GM21528 (cell line): ENCODE measurements around the gene ZNF3.

Experiments
- ATAC-seq: cut with Tn5 transposase; IDR thresholded peaks from one replicate; pipeline ENCODE4 v1.9.1; 2021; ENCODE audit warnings: mild to moderate bottlenecking, moderate library complexity; ENCODE audit not compliant: unreplicated experiment, low FRiP score

ZNF3 gene

DNA sequence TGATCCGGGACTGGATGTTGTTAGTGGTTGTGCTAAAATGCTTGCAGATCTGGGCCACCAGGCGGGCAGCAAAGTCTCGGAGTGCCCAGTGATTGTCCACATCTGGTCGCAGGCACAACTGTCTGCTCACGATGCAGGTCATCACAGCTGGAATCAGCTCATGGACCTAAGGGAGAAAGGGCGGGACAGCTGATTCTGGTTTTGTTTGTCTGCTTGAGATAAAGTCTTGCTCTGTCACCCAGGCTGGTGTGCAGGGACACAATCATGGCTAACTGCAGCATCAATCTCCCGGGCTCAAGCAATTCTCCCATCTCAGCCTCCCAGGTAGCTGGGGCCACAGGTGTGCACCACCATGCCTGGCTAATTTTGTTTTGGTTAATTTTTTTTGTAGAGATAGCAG is 29.6 kb upstream of the ZNF3 start:
- ATAC-seq: no peak

GRCh38 chr7:100109521-100110163 is 28.1 kb upstream of the ZNF3 start:
- no peak for ATAC-seq

DNA sequence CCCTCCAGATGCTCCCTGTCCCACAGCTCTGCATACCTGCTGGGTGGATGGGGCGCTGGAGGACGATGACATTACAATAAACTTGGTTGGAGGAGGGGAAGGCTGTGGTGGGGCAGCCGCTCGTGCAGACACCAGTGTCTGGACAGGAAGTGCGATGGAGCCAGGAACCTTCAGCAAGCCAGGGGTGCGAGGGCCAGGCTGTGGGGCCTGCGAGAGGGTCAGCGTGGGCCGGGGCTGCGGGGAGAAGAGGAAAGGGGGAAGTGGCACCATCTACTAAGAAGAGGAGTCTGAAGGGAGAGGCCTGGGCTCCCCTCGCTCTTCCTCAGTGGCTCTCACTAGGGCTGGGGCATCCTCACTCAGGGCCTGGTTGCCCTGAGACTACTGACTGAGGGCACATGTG is 26.4 kb upstream of the ZNF3 start:
- no peak for ATAC-seq

- no peak for ATAC-seq
These were observed 25.7 kb upstream of the ZNF3 start for GRCh38 chr7:100107125-100107737.

DNA sequence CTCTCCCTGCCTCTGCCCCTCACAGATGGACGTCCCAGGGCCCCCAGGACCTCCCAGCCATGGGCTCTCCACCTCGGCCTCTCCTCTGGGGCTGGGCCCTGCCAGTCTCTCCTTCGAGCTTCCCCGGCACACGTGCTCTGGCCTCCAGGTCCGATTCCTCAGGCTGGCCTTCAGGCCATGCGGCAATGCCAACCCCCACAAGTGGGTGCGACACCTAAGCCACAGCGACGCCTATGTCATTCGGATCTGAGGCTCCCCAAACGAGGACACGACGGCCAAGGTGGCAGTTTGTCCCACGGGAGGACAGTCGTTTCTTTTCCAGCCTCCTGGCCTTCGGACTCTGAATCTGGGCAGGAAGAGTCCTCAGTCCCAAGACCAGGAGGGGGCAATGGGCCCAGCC is 25.1 kb upstream of the ZNF3 start:
- no peak for ATAC-seq

DNA sequence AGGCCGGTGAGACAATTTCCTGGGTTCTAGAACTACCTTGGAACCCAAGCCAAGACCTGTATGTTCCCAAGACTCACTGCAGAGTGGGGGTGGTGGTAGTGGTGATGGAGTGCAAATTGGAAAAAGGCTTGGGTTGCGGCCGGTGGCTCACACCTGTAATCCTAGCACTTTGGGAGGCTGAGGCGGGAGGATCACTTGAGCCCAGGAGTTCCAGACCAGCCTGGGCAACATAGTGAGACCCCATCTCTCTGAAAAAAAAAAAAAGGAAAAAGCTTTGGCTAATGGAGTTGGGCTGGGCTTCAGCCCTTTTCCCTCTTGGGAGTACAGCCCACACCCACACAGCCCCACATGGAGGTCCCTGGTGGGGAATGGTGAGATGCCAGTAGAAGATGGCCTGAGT is 24.0 kb upstream of the ZNF3 start:
- no peak for ATAC-seq

GRCh38 chr7:100102950-100103840 is 21.7 kb upstream of the ZNF3 start:
- ATAC-seq: no peak

- ATAC-seq: peak; percentile 80
These were observed 19.7 kb upstream of the ZNF3 start, which contains the start of the genes AP4M1 and MCM7 for GRCh38 chr7:100101016-100101862. Gene AP4M1 (plus strand): TSS chr7:100101643. CDS start chr7:100101715, 72 bp downstream. Gene MCM7 (minus strand): TSS chr7:100101397. CDS start chr7:100101294, 103 bp downstream.

DNA sequence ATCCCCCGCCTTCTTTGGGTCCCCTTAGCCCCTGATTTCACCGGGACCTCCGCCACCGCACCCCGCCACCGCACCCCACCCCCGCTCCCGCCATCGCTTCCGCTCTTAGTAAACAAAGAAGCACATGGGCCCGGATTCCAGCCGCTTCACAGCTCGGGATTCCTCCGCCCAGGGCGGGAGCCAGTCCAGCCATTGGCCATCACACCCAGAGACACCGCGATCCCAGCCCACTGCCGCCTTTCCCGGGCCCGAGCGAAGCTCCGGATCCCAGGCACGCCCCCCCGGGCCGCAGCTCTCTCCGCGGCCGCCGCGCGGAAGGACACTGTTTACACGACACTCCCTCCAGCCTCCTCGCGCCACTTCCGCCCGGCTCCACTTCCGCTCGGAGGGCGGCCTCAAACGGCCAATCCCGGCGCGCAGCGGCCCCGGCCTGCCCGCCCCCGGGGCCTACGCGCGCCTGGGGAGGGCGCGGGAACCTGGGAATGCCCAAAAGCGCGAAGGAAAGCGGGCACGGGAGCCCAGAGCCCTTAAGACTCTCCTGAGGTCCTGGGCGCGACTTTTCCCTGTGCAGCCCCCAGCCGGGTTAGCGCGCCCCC is 19.0 kb upstream of the ZNF3 start:
- ATAC-seq: peak; percentile 73

DNA sequence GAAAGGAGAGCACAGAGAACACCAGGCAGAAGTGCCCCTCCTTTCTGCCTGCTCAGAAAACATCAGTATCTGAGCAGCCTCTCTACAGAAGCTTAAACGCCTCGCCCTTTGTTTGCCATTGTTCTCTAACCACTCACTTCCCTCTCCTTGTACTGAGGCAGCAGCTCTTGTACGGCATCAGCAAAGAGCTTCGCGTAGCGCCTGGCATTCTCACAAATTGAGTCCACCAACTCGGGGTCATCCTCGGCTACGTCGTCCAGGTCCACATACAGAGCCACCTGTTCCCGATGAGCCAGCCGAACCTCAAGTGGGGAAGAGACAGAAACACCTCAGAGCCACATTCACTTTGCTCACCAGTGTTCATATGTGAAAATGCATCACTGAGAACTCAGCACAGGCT is 17.9 kb upstream of the ZNF3 start:
- no peak for ATAC-seq

GRCh38 chr7:100098913-100099312 is 17.4 kb upstream of the ZNF3 start:
- ATAC-seq: no peak

DNA sequence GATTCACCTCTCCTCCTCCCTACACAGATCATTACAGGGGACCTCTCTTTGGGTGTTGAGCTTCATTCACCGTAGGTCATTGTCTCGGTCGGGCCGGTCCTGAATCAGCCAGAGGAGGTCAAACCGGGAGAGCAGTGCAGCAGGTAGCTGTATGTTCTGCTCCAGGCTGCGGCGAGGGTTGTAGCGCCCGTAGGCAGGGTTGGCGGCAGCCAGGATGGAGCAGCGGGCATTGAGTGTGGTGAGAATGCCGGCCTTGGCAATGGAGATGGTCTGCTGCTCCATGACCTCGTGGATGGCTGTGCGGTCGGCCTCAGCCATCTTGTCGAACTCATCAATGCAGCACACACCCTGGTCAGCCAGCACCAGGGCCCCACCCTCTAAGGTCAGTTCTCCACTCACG is 14.2 kb upstream of the ZNF3 start:
- ATAC-seq: no peak

GRCh38 chr7:100095289-100095688 is 13.8 kb upstream of the ZNF3 start:
- no peak for ATAC-seq

- ATAC-seq: no peak
These were observed 12.5 kb upstream of the ZNF3 start for GRCh38 chr7:100093925-100094486.

DNA sequence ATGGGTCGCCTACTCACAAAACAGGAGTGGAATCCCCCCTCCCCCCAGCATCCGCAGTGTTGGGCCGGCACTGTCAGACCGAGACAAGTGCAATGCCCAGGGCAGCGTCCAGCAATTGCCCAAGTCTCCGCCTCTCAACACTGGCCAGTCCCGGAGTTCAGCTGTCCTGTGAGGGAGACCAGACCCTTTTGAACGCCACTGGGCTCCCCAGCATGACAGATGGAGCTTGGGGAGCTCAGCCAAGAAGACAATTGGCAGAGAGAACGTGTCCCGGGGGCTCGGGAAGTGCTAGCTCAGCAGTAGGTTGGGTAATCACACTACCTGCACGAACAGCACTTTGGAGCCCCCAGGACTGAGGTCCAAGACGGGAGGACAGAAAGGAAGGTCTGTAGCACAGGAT is 12.0 kb upstream of the ZNF3 start:
- ATAC-seq: no peak

GRCh38 chr7:100093054-100093453 is 11.5 kb upstream of the ZNF3 start:
- no peak for ATAC-seq

DNA sequence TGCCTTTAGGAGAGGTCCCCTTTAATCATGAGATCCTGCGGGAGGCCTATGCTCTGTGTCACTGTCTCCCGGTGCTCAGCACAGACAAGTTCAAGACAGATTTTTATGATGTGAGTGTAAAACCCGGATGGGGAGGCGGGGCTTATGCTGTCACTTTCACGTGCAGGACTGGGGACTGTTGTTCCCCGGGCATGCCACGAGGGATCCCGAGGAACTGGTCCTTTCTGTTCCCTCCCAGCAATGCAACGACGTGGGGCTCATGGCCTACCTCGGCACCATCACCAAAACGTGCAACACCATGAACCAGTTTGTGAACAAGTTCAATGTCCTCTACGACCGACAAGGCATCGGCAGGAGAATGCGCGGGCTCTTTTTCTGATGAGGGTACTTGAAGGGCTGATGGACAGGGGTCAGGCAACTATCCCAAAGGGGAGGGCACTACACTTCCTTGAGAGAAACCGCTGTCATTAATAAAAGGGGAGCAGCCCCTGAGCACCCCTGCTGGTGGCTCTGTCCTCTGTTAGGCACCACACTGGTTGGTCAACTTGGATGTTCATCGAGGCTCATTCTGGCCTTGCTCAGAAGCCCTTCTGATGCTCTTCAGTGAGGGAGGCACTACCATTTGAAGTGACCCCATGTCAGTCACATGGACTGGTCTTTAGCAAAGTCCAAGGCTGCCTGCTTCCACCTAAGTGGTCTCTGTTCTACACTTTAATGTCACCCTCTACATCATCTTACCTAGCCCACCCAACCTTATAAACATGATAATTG is 10.1 kb upstream of the ZNF3 start:
- no peak for ATAC-seq

DNA sequence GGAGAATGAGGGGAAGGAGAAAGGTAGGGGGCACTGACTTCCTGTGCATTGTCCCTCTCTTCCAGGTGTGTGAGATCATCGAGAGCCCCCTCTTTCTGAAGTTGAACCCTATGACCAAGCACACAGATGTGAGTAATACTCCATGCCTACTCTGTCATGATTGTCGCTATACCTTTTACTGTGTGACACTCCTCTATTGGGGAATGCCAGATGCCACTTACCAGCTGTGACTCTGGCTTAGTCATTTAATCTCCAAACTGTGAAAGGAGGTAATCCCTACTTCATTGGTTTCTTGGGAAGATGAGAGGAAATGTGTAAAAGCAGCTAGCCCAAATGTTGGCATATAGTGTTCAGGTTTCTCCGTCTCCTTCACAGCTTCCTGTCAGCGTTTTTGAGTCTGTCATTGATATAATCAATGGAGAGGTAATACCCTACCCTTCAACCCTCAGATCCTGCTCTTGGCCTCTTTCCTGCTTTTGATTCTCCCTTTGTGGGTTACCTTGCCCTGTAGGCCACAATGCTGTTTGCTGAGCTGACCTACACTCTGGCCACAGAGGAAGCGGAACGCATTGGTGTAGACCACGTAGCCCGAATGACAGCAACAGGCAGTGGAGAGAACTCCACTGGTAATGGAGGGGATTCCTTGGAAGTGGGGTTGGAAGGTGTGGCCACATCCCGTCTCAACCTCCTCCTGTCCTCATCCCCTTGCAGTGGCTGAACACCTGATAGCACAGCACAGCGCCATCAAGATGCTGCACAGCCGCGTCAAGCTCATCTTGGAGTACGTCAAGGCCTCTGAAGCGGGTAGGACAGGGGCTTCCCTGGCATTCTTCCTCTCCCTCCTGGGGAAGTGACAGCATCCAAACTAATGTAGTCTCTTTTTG is 9.2 kb upstream of the ZNF3 start:
- no peak for ATAC-seq
